MG63 (cell line): ENCODE measurements around the gene NCKAP5. TPM values are rescaled to one million over a fixed set of nuclear protein-coding genes. Genes with fewer than 3 reads are reported as not detected.

Experiments
- DNase-seq: peaks from one replicate; pipeline ENCODE4 v3.0.0-alpha.2; 2020
- H3K27me3 ChIP-seq: fragments of 250-450 bp; sonication (Bioruptor Pico); 2 replicates; pipeline ENCODE4 v1.5.1; 2020; ENCODE audit warnings: mild to moderate bottlenecking, moderate library complexity
- H3K36me3 ChIP-seq: fragments of 250-450 bp; sonication (Bioruptor Pico); 2 replicates; pipeline ENCODE4 v1.5.1; 2020; ENCODE audit warnings: mild to moderate bottlenecking, moderate library complexity
- H3K4me3 ChIP-seq: fragments of 250-450 bp; sonication (Bioruptor Pico); 2 replicates; pipeline ENCODE4 v1.5.1; 2020; ENCODE audit warnings: mild to moderate bottlenecking, moderate library complexity
- H3K9me3 ChIP-seq: fragments of 250-450 bp; sonication (Bioruptor Pico); 2 replicates; pipeline ENCODE4 v1.5.1; 2020; ENCODE audit warnings: mild to moderate bottlenecking, moderate library complexity
- total RNA-seq: library from RNA; depleted of rRNA; stranded (reverse); fragments of >200 nt; shearing (Covaris generic); gene quantifications from 2 replicates; pipeline ENCODE4 v1.2.3, GENCODE V29; 2014; ENCODE audit warnings: low replicate concordance; rRNA removed

NCKAP5 gene
- total RNA-seq = not detected in 2 replicates

DNA sequence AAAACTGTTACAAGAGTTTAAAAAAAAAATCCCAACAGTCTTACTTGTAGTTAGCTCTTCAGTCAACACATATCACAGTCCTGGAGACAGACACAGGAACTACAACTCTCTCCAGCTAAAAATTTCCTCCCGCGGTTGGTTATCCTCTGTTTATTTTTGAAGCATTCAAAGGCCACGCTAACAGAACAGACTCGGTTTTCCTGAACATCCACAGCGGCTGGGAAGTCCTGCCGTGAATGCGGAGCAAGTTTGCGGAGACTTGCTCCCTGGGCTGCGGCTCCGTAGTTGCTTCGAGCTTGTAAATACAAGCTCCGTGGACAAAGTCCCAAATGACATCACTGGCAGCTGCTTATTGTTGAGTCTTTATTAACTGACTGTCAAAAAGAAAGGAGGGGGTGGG, at the start of gene NCKAP5:
TSS of gene NCKAP5 (minus strand) at position 292 of the 400 bp plus-strand sequence. CDS start 50,937 bp downstream, outside the sequence.
- DNase-seq = peak; percentile 39
- Histone ChIP-seq H3K9me3 (no peaks in the 10 kb centered on the region), H3K36me3 (no peaks in the 10 kb centered on the region), H3K27me3 (no peaks in the 10 kb centered on the region), H3K4me3 (peak within 1 kb of the TSS; percentile 12; the same call in 1 of the 2 replicates)

DNA sequence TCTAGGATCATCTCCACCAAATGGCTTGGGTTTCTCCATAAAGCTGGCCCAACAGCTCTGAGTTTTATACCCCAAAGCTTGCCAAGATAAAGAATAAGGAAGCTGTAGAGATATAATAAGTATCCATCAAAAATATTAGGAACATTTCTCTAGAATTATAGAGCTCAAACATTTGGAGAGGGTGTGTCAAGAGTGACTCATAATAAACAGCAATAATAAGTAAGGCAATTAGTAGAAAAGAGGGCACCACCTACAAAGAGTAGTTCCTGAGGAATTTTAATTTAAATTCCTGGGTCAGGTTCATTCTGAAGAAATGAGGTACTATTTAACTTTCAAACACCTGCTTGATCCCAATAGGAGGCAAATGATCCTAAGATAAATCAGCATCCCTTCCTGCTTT, 41.4 kb upstream of the NCKAP5 start:
- no peaks in the 10 kb centered on the region for H3K36me3 ChIP-seq
- DNase-seq = no peak
- no peak overlapping the region for H3K4me3 ChIP-seq
- no peaks in the 10 kb centered on the region for H3K9me3 ChIP-seq
- H3K27me3 ChIP-seq = no peaks in the 10 kb centered on the region

DNA sequence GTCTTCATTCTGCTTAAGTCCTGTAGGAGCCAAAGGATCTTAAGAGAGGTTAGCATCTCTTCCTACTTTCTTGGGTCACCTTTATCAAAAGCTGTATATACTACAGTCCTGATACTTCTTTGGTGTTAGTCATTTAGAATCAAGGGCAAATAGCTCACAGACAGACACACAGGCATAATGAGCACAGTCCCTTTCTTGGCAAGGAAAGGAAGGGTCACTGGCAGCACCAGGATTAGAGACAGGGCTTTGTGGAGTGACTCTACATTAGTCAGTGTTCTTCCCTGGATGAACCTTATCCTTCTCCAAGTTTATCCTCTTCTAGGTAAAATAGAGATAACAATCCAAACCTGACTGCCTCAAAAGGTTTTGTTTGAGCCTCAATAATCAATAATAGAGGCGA, 40.0 kb upstream of the NCKAP5 start:
- H3K9me3 ChIP-seq = no peaks in the 10 kb centered on the region
- no peak for DNase-seq
- H3K4me3 ChIP-seq = no peak overlapping the region
- H3K27me3 ChIP-seq = no peaks in the 10 kb centered on the region
- H3K36me3 ChIP-seq = no peaks in the 10 kb centered on the region

DNA sequence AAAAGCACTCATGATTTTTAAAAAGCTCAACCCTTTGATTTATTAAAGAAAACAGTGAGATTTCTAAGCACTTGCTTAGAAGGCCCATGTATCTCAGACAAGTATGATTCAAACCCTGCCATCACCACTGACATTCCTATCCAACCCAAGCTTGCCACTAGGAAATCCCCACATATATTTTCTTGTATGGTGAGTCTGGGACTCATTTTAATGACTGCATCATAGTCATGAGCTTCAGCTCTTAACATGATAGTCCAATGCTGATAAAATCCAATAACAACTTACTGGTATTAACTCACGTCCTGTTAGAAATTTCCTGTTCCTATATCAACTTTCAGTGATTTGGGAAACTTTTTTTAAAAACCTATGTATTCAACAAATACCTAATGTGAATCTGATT, 39.4 kb upstream of the NCKAP5 start:
- Histone ChIP-seq H3K27me3 (no peaks in the 10 kb centered on the region), H3K4me3 (no peak overlapping the region), H3K36me3 (no peaks in the 10 kb centered on the region), H3K9me3 (no peaks in the 10 kb centered on the region)
- DNase-seq = no peak

DNA sequence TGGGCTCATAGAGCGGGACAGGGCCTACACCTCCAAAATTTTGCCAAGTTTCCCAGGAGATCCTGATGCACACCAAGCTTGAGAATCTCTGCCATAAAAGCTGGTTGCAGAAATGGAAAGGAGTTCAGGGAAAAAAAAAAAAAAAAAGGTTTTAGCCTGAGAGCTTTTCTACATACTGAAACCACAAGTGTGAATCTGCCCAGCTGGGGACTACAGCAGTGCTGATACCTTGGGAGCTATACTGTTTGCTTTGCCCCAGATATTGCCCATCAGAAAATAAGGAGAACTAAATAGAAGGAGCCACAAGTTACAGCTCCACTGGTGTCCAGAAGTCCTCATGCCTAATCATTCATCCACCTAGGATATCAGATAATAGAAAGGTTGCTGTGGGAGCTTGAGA, 38.4 kb upstream of the NCKAP5 start:
- no peaks in the 10 kb centered on the region for H3K27me3 ChIP-seq
- no peaks in the 10 kb centered on the region for H3K36me3 ChIP-seq
- DNase-seq = no peak
- no peaks in the 10 kb centered on the region for H3K9me3 ChIP-seq
- H3K4me3 ChIP-seq = no peak overlapping the region

DNA sequence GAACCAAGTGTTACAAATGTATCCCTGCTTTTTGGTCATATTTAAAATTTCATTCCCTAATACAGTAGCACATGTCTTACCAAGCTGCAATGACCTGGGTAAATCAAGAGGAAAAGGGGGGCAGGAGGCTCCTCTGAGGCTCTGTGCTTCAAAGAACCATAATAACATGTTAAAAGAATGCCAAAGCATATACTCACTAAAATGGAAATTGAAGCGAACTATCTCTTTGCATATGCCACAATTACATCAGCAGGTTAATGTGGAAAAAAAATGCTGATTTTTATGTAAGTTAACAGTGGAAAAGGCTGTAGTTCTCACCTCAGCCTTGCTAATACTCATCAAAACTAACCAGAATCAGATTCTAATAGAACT, 37.5 kb upstream of the NCKAP5 start:
- DNase-seq = no peak
- no peak overlapping the region for H3K4me3 ChIP-seq
- H3K36me3 ChIP-seq = no peaks in the 10 kb centered on the region
- H3K9me3 ChIP-seq = no peaks in the 10 kb centered on the region
- H3K27me3 ChIP-seq = no peaks in the 10 kb centered on the region

DNA sequence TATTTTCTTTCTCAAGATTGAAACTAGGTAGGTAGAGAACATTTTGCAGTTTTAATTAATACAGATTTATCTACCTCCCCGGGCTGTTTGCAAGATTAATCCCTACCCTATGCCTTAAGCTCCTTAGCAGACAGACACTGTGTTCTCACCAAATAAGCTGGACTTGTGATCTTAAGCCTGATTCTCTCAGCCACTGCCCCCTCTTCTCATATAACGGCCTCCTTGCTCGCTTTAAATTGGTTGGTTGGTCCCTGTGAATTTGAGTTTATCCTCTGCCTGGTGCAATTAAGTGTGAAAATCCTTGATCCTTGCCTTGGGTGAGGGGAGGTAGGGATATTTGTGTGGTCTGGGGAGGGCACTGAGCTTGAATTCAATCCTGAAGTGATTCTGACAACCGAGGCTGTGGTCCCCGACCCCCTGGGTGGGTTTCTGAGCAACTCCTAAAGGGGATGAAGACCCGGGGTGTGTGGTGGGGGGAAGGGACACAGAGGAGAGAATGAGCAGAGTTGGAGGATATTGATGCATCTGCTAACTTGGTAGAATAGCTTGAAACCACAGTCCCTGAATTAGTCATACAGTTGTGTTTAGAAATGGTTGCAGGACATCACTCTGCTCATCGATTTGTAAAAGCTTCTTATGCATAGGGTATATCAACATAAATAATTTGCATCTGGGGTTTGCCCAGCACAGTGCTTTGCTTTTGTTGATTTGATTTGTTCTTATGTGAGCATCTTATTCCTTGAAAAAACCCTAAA, 36.9 kb upstream of the NCKAP5 start:
- Histone ChIP-seq H3K4me3 (no peak overlapping the region), H3K36me3 (no peaks in the 10 kb centered on the region), H3K27me3 (no peaks in the 10 kb centered on the region), H3K9me3 (no peaks in the 10 kb centered on the region)
- DNase-seq = no peak

DNA sequence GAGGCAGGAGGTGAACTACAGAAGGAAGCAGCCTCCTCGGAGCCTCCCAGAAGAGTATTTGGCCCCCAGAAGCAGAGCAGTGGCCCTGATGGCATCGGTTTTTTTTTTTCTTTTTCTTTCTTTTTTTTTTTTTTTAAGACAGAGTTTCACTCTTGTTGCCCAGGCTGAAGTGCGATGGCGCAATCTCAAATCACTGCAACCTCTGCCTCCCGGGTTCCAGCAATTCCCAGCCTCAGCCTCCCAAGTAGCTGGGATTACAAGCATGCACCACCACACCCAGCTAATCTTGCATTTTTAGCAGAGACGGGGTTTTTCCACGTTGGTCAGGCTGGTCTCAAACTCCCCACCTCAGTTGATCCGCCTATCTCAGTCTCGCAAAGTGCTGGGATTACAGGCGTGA, 34.8 kb upstream of the NCKAP5 start:
- Histone ChIP-seq H3K4me3 (no peak overlapping the region), H3K36me3 (no peaks in the 10 kb centered on the region), H3K9me3 (no peaks in the 10 kb centered on the region), H3K27me3 (no peaks in the 10 kb centered on the region)
- no peak for DNase-seq

DNA sequence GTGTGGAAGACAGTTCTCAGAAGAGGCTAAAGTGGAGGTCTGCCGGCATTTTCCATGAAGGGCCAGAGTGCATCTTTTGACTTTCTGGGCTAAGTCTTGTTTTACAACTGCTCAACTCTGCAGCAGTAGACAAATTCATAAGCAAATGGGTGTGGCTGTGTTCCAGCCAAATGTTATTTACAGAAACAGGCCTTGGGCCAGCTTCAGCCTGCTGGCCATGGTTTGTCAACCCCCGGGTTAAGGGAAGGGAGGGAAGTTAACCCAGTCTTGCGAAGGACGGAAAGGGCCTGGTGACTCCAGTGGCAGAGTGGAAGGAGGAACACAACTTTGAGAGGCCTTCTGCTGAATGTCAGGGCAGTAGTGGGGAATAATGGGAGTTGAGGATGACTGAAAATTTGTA, 34.3 kb upstream of the NCKAP5 start:
- Histone ChIP-seq H3K4me3 (no peak overlapping the region), H3K36me3 (no peaks in the 10 kb centered on the region), H3K27me3 (no peaks in the 10 kb centered on the region), H3K9me3 (no peaks in the 10 kb centered on the region)
- DNase-seq = no peak

DNA sequence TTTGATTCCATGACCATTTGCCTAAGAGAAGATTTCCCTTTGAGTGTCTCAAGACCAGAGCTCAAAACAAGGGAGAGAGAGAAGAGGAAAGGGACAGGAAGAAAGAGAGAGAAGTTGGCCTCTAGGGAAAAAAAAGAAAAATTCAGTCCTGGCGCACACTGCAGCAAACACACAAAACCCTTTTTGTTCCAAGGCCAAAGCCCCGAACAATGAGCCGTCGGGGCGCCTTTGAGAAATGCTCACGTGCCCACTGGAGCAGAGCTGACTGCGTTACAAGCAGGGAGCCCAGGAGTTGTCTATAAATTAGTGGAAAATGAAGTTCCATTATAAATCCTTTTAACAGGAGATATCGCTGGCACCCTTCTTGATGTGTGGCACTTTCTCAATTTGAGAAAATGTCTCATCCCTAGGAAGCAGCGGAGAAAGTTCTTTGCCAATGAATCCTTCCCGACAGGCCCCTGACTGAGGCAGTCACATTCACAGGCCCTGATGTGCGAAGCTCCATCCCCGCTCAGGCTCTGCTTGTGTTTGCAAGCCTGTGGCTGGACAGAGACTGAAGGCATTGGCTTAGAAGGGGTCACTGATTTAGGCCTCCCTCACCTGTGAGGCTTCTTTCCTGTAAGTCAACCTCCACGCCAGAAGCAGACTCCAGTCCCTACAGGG, 32.1 kb upstream of the NCKAP5 start:
- no peak for DNase-seq
- no peaks in the 10 kb centered on the region for H3K27me3 ChIP-seq
- no peaks in the 10 kb centered on the region for H3K9me3 ChIP-seq
- H3K36me3 ChIP-seq = no peaks in the 10 kb centered on the region
- no peak overlapping the region for H3K4me3 ChIP-seq

DNA sequence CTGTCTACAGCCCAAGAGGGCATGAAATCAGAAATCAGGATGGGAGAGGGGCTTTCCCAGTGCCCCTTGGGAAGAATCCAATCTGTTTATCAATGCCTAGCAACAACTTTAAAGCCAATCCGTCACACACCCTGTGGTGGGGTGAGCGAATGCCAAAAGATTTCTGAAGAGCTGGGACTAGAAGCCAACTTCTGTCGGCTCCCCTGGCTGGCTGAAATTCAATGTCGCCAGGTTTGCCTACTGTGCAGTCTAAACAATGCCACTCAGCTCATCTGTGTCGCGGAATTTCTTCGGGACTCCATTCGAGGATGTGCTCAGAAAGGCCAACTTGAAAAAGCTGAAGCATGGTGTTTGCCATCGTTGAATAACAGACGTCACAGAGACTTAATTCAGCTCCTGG, 31.5 kb upstream of the NCKAP5 start:
- Histone ChIP-seq H3K4me3 (no peak overlapping the region), H3K27me3 (no peaks in the 10 kb centered on the region), H3K9me3 (no peaks in the 10 kb centered on the region), H3K36me3 (no peaks in the 10 kb centered on the region)
- DNase-seq = no peak

DNA sequence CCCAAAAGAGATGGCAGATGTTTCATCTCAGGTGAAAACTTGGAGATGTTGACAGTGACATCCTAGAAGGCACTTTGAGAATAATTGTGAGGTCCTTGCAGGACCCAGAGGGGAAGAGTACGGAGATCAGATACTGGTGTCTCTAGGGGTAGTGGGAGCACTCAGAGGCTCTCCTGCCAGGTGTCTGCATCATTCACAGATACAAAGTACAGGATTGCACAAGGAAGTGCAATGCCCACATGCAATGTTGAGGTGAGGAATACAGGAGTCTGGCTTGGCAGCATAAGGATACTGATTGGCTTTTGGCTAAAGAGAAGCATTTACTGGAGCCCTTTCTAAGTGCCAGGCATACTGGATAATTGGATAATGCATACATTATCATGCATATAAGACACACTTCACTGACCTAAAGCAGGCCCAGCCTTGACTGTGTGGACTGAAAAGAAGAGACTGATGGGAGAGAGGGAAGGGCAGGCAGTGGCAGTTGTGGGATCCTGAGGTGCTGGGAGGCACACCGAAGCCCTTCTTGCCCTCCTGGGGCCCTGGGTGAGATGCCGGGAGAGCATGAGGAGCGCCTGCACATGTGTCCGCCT, 31.0 kb upstream of the NCKAP5 start:
- Histone ChIP-seq H3K9me3 (no peaks in the 10 kb centered on the region), H3K27me3 (no peaks in the 10 kb centered on the region), H3K36me3 (no peaks in the 10 kb centered on the region), H3K4me3 (no peak overlapping the region)
- DNase-seq = no peak

DNA sequence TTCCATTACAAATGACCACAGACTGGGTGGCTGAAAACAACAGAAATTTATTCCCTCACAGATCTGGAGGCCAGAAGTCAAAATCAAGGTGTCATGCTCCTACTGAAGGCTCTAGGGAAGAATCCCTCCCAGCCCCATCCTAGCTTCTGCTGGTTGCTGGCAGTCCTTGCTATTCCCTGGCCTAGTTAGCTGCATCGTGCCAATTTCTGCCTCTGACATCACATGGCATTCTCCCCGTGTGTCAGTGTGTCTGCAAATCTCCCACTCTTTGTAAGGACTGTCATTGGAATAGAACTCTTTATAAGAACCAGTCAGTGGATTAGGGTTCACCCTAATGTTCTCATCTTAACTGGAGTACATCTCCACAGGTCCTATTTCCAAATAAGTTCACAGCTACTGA, 30.5 kb upstream of the NCKAP5 start:
- H3K36me3 ChIP-seq = no peaks in the 10 kb centered on the region
- H3K4me3 ChIP-seq = no peak overlapping the region
- no peaks in the 10 kb centered on the region for H3K9me3 ChIP-seq
- DNase-seq = no peak
- H3K27me3 ChIP-seq = no peaks in the 10 kb centered on the region

DNA sequence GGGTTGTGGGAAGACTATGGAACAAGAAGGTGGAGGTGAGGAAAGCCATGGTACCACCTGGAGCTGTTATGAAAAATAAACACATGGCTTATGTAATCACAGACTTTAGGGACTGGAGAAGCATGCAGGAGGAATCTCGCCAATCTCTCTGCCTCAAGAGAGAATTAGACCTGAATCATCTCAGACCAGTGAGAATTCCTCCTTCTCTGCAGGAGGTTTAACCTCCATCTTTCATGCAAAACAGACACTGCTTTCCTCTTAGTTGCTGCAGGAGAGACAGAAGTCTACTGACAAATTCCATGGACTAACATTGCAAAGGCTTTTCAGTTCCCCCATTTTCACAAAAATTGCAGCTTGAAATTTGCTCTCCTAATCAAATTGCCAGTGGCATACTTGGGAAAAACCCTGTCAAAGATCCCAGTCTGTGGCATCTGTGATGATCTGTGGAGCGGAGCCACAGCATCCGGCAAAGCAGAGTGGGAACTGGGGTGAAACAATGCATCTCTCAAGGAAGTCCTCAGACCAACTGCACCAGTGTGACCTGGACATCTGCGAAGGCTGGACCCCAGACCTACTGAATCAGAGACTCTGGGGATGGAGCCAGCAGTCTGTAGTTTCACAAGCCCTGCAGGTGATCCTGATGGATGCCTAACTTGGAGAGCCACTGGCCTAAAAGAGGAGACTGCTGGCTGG, 28.6 kb upstream of the NCKAP5 start:
- no peaks in the 10 kb centered on the region for H3K27me3 ChIP-seq

DNA sequence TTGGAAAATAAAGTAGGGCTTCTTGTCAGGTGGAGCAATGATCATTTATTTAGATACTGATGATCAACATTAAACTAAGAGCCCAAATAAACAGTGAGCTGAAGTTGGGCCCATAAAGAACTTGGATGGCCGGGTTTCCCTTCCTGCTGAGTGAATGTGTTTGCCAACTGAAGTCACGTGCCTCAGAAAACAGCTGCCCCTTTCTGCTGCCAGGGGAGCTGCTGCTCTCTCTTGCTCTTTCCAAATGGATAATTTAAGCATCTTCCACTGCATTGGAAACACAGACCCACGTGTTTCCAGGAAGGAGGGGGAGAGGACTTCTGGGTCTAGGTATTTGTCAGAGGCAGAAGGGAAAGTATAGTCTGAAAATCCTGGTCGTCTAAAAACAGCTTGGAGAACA, 22.9 kb upstream of the NCKAP5 start:
- Histone ChIP-seq H3K27me3 (no peaks in the 10 kb centered on the region), H3K36me3 (no peaks in the 10 kb centered on the region), H3K4me3 (no peak overlapping the region), H3K9me3 (no peaks in the 10 kb centered on the region)
- DNase-seq = peak; percentile 71

More for the DNA sequence above, 28.6 kb upstream of the NCKAP5 start:
- Histone ChIP-seq H3K9me3 (no peaks in the 10 kb centered on the region), H3K36me3 (no peaks in the 10 kb centered on the region), H3K4me3 (no peak overlapping the region)
- no peak for DNase-seq

DNA sequence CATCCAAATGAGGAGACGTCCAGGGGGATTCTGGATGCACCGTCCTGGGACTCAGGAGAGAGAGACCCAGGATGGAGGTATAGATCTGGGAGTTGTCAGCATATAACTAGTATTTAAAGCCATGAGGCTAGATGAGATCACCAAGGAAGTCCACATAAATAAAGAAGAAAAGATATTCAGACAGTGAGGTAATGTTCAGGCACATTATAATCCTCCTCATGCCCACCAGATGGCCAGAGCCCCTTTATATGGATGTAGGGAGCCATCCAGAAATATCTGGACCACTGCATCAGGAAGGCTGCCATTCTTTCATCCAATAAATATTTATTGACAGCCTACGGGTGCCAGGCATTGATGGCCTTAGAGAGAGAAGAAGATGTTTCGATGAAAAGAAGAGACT, 21.2 kb upstream of the NCKAP5 start:
- Histone ChIP-seq H3K9me3 (no peaks in the 10 kb centered on the region), H3K4me3 (no peak overlapping the region), H3K27me3 (no peaks in the 10 kb centered on the region), H3K36me3 (no peaks in the 10 kb centered on the region)
- no peak for DNase-seq

DNA sequence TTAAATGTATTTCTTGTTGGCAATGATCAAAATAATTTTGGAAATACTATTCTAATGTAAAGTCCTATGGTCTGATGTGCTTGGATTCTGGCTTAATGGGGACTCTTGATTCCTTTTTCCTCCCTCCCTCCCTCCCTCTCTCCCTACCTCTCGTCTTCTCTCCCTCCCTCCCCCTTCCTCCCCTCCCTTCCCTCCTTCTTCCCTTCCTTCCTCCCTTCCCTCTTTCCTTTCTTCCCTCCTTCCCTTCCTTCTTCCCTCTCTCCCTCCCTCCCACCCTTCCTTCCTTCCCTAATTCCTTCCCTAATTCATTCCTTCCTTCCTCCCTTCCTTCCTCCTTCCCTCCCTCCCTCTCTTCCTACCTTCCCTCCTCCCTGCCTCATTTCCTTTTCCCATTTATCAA, 19.9 kb upstream of the NCKAP5 start:
- Histone ChIP-seq H3K4me3 (no peak overlapping the region), H3K9me3 (no peaks in the 10 kb centered on the region), H3K27me3 (no peaks in the 10 kb centered on the region), H3K36me3 (no peaks in the 10 kb centered on the region)
- no peak for DNase-seq
